ENCODE measurements around the gene CCDC7.
"Not testable (repeated sequence)": the region's sequence is repeated elsewhere in the genome, so short reads cannot be mapped to it uniquely, and the experiment has no call there.

The CCDC7 gene

DNA sequence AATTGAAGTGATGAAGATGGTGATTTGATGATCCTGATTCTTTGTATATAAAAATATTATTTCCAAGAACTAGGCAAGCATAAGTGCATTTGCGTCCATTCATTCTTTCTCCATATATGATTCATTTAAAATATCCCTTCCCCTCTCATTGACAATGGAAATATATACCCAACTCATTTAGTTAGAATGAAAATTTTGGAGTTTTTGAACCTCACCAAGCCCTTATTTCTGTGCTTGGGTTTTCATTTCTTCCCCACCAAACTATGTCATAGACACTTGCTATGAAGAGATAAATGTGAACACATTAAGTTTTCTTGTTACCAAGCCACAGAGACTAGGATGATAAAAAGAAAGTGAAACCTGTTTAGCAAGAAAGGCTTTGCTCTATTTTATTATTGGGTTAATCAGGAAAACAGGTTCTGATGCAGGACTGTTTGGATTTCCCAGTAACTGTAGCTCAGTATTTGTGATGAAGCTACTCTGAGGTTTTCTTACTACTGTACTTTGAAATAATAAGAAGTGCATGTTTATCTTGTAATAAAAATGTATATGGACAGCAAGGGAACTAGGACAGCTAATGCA is 443.8 kb downstream of the CCDC7 start:
- Histone ChIP-seq H3K27me3 (no peaks in the 10 kb centered on the region), H3K4me3 (ENCODE audit: low read depth, low read length) (no peak overlapping the region), H3K9me3 (no peaks in the 10 kb centered on the region), H3K36me3 (no peaks in the 10 kb centered on the region), H3K4me1 (no peaks in the 10 kb centered on the region)
- TF ChIP-seq, protein P1, sequence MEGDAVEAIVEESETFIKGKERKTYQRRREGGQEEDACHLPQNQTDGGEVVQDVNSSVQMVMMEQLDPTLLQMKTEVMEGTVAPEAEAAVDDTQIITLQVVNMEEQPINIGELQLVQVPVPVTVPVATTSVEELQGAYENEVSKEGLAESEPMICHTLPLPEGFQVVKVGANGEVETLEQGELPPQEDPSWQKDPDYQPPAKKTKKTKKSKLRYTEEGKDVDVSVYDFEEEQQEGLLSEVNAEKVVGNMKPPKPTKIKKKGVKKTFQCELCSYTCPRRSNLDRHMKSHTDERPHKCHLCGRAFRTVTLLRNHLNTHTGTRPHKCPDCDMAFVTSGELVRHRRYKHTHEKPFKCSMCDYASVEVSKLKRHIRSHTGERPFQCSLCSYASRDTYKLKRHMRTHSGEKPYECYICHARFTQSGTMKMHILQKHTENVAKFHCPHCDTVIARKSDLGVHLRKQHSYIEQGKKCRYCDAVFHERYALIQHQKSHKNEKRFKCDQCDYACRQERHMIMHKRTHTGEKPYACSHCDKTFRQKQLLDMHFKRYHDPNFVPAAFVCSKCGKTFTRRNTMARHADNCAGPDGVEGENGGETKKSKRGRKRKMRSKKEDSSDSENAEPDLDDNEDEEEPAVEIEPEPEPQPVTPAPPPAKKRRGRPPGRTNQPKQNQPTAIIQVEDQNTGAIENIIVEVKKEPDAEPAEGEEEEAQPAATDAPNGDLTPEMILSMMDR (IDR thresholded peaks at IDR 0.05; ENCODE audit: low read depth, low read length) = no peak
- no peak for DNase-seq

DNA sequence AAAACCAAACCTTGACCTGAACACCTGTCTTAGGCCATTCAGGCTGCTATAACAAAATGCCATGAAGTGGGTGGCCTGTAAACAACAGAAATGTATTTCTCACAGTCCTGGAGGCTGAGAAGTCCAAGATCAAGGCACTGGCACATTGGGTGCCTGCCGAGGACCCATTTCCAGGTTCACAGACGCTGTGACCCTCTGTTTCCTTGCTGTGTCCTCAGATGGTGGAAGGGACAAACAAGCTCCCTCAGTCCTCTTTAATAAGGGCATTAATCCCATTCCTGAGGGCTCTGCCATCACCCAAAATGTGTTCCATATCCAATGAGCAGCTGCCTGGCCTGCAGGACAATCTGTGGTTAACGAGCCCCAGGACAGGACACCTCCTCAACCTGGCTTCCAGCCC is 444.5 kb downstream of the CCDC7 start:
- no peaks in the 10 kb centered on the region for H3K4me1 ChIP-seq
- H3K36me3 ChIP-seq = no peaks in the 10 kb centered on the region
- no peaks in the 10 kb centered on the region for H3K27me3 ChIP-seq
- DNase-seq = no peak
- TF ChIP-seq, protein P1 (IDR thresholded peaks at IDR 0.05; ENCODE audit: low read depth, low read length) = no peak
- no peaks in the 10 kb centered on the region for H3K9me3 ChIP-seq
- no peak overlapping the region for H3K4me3 ChIP-seq (ENCODE audit: low read depth, low read length)

DNA sequence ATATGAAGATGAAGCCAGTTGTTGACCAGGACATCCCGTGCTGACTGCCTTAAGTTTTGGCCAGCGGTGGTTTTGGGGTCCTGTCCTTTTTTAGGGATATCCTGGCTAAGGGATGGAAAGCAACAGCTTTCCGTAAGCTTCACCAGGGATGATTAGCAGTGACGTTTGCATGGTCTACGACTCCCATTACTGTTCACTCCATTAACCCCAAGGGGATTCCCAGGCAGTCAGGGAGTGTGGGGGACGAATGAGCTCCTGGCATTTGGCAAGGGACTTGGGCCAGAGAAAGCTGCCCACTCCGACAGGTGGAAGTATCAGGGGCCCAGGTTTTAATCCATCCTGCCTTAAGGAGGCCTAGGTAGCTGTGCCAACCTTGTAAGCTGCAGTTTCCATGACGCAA is 445.3 kb downstream of the CCDC7 start:
- no peaks in the 10 kb centered on the region for H3K36me3 ChIP-seq
- DNase-seq = no peak

DNA sequence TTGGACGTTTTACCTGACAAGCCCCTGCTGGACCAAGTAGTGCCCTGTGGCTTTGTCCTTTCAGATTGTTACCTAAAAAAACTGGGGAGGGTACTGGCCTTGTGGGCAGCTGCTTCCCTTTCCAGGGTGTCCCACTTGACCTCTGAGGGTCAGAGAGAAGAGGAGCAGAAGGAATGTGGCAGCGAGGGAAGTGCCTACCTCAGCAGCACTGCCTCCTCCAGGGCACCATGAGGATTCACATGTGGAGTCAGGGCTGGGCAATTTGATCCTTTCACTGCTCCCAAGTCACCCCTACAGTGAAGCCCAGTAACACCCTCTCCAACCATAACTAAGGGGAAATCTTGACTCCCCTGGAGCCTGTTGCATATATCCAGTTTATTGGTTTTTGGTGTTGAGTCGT is 447.5 kb downstream of the CCDC7 start:
- no peaks in the 10 kb centered on the region for H3K27me3 ChIP-seq
- TF ChIP-seq, protein P1 (IDR thresholded peaks at IDR 0.05; ENCODE audit: low read depth, low read length) = peak; percentile 15; the same call in 1 of the 2 replicates
- H3K36me3 ChIP-seq = no peaks in the 10 kb centered on the region; the same call in 1 of the 2 replicates
- H3K4me1 ChIP-seq = no peaks in the 10 kb centered on the region
- no peak for DNase-seq
- H3K9me3 ChIP-seq = no peaks in the 10 kb centered on the region
- no peak overlapping the region for H3K4me3 ChIP-seq (ENCODE audit: low read depth, low read length)

More for the DNA sequence above, 445.3 kb downstream of the CCDC7 start:
- H3K9me3 ChIP-seq = no peaks in the 10 kb centered on the region
- H3K27me3 ChIP-seq = no peaks in the 10 kb centered on the region
- no peak overlapping the region for H3K4me3 ChIP-seq (ENCODE audit: low read depth, low read length)
- TF ChIP-seq, protein P1 (IDR thresholded peaks at IDR 0.05; ENCODE audit: low read depth, low read length) = no peak
- H3K4me1 ChIP-seq = no peaks in the 10 kb centered on the region

DNA sequence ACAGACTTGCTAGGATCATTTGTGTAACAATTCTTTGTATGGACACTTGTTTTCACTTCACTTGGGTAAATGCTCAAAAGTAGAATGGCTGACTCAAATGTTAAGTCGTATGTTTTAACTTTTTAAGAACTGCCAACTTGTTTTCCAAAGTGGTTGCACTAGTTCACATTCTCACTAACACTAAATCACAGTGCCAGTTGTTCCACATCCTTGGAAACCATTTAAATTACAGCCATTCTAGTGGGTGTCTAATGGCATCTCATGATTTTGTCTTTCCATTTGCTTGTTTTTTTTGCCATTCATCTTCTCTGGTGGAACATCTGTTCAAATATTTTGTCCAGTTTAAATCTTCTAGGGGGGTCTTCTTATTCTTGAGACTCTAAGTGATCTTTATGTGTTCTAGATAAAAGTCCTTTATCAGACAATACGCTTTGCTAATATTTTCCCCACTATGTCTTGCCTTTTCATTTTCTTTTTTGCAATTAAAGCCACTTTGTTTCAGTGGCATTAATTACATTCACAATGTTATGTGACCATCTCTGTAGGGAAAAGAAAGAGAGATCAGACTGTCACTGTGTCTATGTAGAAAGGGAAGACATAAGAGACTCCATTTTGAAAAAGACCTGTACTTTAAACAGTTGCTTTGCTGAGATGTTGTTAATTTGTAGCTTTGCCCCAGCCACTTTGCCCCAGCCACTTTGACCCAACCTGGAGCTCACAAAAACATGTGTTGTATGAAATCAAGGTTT is 448.1 kb downstream of the CCDC7 start:
- no peaks in the 10 kb centered on the region for H3K27me3 ChIP-seq
- no peak overlapping the region for H3K4me3 ChIP-seq (ENCODE audit: low read depth, low read length)
- TF ChIP-seq, protein P1 (IDR thresholded peaks at IDR 0.05; ENCODE audit: low read depth, low read length) = no peak
- no peaks in the 10 kb centered on the region for H3K4me1 ChIP-seq
- no peaks in the 10 kb centered on the region for H3K9me3 ChIP-seq
- H3K36me3 ChIP-seq = no peaks in the 10 kb centered on the region; the same call in 1 of the 2 replicates
- DNase-seq = no peak

DNA sequence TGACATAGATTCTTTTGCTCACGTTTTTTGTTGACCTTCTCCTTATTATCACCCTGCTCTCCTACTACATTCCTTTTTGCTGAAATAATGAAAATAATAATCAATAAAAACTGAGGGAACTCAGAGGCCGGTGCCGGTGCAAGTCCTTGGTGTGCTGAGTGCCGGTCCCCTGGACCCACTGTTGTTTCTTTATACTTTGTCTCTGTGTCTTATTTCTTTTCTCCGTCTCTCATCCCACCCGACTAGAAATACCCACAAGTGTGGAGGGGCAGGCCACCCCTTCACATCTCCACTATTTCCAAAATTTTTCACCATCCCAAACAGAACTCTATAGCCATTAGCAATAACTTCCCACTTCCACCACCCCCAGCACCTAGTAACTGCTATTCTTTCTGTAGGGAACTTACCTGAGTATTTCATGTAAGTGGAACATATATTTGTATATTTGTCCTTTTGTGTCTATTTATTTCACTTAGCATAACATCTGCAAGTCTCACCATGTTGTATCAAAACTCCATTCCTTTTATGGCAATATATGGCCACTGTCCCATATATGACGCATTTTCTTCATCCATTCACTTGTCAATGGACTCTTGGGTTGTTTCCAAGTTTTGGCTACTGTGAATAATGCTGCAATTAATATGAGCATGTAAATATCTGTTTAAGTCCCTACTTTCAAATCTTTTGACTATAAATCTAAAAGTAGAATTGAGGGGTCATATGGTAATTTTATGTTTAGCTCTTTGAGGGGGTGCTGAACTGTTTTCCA is 449.4 kb downstream of the CCDC7 start:
- H3K4me1 ChIP-seq; H3K27me3 ChIP-seq; H3K9me3 ChIP-seq; H3K4me3 ChIP-seq (ENCODE audit: low read depth, low read length); H3K36me3 ChIP-seq; DNase-seq: not testable (repeated sequence)

All from BE2C (cell line).